ENCODE results near the gene TNFRSF12A. TPM values are rescaled to one million over a fixed set of nuclear protein-coding genes. Genes with fewer than 3 reads are reported as not detected.

The TNFRSF12A gene
- total RNA-seq, 6 experiments from 2014 or later = 392 to 451 (median 429) TPM

DNA sequence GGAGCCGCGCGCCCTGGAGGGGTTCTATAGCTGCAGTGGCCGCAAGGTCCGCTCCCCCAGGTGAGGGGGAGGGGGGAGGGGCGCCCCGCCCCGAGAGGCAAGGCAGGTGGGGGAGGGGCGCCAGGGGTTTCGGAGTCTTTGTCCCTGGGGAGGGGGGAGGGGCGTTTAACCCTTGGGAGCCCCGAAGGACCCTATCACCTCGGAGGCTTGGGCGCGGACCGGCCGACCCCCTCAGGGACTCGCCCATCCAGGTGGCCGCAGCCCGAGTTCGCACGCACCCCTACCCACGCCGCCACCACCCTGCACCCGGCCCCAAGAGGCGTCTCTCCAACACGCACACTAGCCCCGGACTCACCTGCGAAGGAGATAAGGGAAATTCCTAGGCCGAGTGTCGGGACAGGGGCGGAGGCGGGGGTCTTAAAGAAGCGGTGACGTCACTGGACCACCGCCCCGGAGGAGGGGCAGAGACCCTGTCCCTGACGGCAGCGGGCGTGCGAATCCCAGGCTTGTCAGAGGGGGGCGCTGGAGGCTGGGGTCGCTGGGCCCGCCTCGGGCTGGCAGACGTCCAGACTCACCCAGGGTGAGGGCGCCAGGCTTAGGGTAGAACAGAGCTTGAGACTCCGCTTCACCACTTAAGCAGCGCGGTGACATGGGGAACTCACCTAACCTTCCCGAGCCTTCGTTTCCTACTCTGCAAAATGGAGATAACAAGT, 2.2 kb upstream of the TNFRSF12A start, which contains the start of gene CLDN6:
Gene CLDN6 (minus strand): TSS at position 390 of the 713 bp plus-strand sequence. CDS start 2,162 bp downstream, outside the sequence.
- H3K36me3 Mint-ChIP-seq (ENCODE audit: low read depth) = peaks cover 28% of the 10 kb centered on the region
- DNase-seq = no peak
- no peak within 1 kb of the TSS for H3K27ac Mint-ChIP-seq
- peaks cover 27% of the 10 kb centered on the region for H3K27me3 Mint-ChIP-seq (ENCODE audit: insufficient read depth)
- no peaks in the 10 kb centered on the region for H3K9me3 Mint-ChIP-seq
- peaks cover 25% of the 10 kb centered on the region for H3K4me1 Mint-ChIP-seq (ENCODE audit: low read depth)
- no peak within 1 kb of the TSS for H3K4me3 Mint-ChIP-seq
- TF ChIP-seq, protein P1, sequence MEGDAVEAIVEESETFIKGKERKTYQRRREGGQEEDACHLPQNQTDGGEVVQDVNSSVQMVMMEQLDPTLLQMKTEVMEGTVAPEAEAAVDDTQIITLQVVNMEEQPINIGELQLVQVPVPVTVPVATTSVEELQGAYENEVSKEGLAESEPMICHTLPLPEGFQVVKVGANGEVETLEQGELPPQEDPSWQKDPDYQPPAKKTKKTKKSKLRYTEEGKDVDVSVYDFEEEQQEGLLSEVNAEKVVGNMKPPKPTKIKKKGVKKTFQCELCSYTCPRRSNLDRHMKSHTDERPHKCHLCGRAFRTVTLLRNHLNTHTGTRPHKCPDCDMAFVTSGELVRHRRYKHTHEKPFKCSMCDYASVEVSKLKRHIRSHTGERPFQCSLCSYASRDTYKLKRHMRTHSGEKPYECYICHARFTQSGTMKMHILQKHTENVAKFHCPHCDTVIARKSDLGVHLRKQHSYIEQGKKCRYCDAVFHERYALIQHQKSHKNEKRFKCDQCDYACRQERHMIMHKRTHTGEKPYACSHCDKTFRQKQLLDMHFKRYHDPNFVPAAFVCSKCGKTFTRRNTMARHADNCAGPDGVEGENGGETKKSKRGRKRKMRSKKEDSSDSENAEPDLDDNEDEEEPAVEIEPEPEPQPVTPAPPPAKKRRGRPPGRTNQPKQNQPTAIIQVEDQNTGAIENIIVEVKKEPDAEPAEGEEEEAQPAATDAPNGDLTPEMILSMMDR (IDR thresholded peaks at IDR 0.05) = peak; percentile 61

DNA sequence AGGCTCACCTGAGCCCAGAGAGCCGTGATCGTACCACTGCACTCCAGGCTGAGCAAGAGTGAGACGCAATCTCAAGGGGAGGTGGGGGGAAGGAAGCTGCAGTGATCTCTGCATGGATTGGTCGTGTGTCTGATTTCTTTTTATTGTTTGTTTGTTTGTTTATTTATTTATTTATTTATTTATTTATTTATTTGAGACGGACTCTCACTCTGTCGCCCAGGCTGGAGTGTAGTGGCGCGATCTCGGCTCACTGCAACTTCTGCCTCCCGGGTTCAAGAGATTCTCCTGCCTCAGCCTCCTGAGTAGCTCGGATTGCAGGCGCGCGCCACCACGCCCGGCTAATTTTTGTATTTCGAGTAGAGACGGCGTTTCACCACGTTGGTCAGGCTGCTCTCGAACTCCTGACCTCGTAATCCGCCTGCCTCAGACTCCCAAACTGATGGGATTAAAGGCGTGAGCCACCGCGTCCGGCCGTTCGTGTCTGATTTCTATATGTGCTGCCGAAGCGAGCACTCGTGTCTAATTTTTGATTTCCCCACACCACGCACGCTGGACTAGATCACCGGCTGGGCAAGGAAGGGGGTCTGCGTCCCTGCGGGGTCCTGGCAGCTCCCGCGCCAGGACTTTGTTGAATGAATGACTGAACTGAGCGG, 448 bp upstream of the TNFRSF12A start:
- Mint-ChIP-seq H3K4me3 (peak overlapping the region; percentile 99), H3K27ac (peak overlapping the region; percentile 98), H3K36me3 (ENCODE audit: low read depth) (peaks cover 35% of the 10 kb centered on the region), H3K9me3 (peaks cover 11% of the 10 kb centered on the region), H3K4me1 (ENCODE audit: low read depth) (peaks cover 33% of the 10 kb centered on the region), H3K27me3 (ENCODE audit: insufficient read depth) (peaks cover 31% of the 10 kb centered on the region)
- no peak for DNase-seq
- TF ChIP-seq, protein P1 (IDR thresholded peaks at IDR 0.05) = no peak

DNA sequence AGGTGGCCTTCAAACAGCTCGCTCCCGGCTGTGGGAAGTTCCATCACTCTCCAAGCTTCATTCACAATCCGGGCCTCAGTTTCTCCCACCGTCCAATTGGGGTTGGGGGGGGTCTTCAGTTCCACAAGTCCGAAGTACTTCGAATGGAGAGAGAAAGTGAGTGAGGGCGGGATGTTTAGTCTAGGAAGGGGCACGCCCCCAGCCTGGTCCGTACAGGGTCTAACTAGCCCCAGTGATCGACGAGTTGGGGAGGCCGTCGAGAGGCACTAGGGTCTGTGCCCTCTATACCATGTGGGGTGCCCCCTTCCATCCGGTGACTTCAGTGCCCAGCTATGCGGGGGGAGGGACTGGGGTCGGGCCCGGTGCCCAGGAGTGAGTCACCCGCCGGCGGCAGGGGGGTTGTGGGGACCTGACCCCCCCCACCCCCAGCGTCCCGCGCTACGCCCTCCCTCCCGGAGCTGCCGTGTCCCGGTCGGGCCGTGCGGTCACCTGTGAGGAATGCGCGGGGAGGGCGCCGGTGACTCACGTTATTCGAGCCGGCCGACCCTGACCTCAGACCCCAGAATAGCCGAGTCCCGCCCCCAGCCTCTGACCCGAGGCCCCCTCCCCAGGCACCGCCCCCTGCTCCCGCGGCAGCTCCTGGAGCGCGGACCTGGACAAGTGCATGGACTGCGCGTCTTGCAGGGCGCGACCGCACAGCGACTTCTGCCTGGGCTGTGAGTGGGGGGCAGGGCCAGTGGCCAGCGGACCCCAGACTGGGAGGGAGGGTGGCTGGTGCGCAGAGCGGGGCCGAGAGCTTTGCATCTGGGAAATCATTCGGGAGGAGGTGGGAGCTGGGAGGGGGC, 658 bp downstream of the TNFRSF12A start:
- peak overlapping the region; percentile 98 for H3K27ac Mint-ChIP-seq

DNA sequence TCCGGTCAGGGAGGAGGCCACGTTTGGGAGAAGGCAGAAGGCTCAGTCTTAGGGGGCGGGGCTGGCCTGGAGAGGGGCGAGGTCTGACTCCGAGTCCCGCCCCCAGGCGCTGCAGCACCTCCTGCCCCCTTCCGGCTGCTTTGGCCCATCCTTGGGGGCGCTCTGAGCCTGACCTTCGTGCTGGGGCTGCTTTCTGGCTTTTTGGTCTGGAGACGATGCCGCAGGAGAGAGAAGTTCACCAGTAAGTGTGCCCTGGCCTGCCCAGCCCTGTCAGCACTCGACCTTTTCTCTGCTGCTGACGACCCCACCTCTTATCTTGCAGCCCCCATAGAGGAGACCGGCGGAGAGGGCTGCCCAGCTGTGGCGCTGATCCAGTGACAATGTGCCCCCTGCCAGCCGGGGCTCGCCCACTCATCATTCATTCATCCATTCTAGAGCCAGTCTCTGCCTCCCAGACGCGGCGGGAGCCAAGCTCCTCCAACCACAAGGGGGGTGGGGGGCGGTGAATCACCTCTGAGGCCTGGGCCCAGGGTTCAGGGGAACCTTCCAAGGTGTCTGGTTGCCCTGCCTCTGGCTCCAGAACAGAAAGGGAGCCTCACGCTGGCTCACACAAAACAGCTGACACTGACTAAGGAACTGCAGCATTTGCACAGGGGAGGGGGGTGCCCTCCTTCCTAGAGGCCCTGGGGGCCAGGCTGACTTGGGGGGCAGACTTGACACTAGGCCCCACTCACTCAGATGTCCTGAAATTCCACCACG, 1.5 kb downstream of the TNFRSF12A start:
- Mint-ChIP-seq H3K27ac (peak overlapping the region; percentile 98), H3K36me3 (ENCODE audit: low read depth) (peaks cover 42% of the 10 kb centered on the region), H3K4me1 (ENCODE audit: low read depth) (peaks cover 33% of the 10 kb centered on the region), H3K9me3 (peaks cover 11% of the 10 kb centered on the region), H3K4me3 (peak overlapping the region; percentile 99), H3K27me3 (ENCODE audit: insufficient read depth) (peaks cover 46% of the 10 kb centered on the region)
- DNase-seq = peak; percentile 95
- TF ChIP-seq, protein P1 (IDR thresholded peaks at IDR 0.05) = peak; percentile 66; the same call in 1 of the 2 replicates

More for the DNA sequence above, 658 bp downstream of the TNFRSF12A start:
- H3K4me3 Mint-ChIP-seq = peak overlapping the region; percentile 99
- H3K9me3 Mint-ChIP-seq = peaks cover 11% of the 10 kb centered on the region
- TF ChIP-seq, protein P1 (IDR thresholded peaks at IDR 0.05) = no peak
- peaks cover 39% of the 10 kb centered on the region for H3K36me3 Mint-ChIP-seq (ENCODE audit: low read depth)
- peaks cover 40% of the 10 kb centered on the region for H3K27me3 Mint-ChIP-seq (ENCODE audit: insufficient read depth)
- H3K4me1 Mint-ChIP-seq (ENCODE audit: low read depth) = peaks cover 33% of the 10 kb centered on the region
- peak; percentile 86 for DNase-seq

Data from HFFc6 (cell line).